HepG2 (cell line): Measurements from ENCODE around the gene ANKRD44. TPM values are rescaled to one million over a fixed set of nuclear protein-coding genes. Genes with fewer than 3 reads are reported as not detected.

ENCODE experiments used
- ATAC-seq: fragments of 200-7000 bp; cut with Tn5 transposase; 3 replicates; pipeline ENCODE4 v1.9.1; 2020; ENCODE audit warnings: mild to moderate bottlenecking, moderate library complexity
- BruUV-seq: library from RNA; stranded (reverse); fragments of 400-500 nt; replicated peaks from 2 replicates; lab custom pipeline; 2021; lab: Mats Ljungman, UMichigan
- CTCF ChIA-PET: fragments of 300-600 bp; formaldehyde crosslinking; extraction: SDS; loops from one replicate; lab custom pipeline; 2021; ENCODE audit warnings: low total read pairs, inconsistent platforms, low intra/inter-chr PET ratio; lab: Yijun Ruan, JAX
- POLR2A ChIA-PET: fragments of 350-600 bp; sonication (Branson Sonifier 250); formaldehyde crosslinking; loops from one replicate; lab custom pipeline; 2020; ENCODE audit warnings: antibody characterized with exemption, inconsistent platforms; lab: Yijun Ruan, JAX
- DNase-seq: peaks from one replicate; pipeline ENCODE4 v3.0.0-alpha.2; 2015; ENCODE audit warnings: low spot score
- FAIRE-seq: peaks from 3 replicates; lab custom pipeline; 2011; peaks lifted over from hg19 to GRCh38; lab: Jason Lieb, UNC
- H2AFZ ChIP-seq: one replicate; pipeline ENCODE4 v1.6.1; 2011; ENCODE audit warnings: low read length, inconsistent platforms
- H3K27ac ChIP-seq: fragments of 300-600 bp; 3 replicates; pipeline ENCODE4 v1.8.0; 2011; ENCODE audit warnings: mixed run types, mild to moderate bottlenecking, mixed read lengths, low read length, inconsistent platforms; ENCODE audit not compliant: insufficient read depth; ENCODE audit errors: extremely low read length
- H3K27me3 ChIP-seq, 2 experiments: fragments of 200-600 bp in 1 of 2; 2 replicates in 1 of 2; 3 replicates in 1 of 2; pipeline versions ENCODE4 v1.6.0 to v1.8.0; 2011; ENCODE audit warnings: low read length in 2 of 2, mild to moderate bottlenecking in 2 of 2, moderate library complexity in 2 of 2, inconsistent platforms in 1 of 2; ENCODE audit not compliant: insufficient read depth in 2 of 2, control insufficient read depth in 1 of 2
- H3K36me3 ChIP-seq, 2 experiments: fragments of 200-600 bp in 1 of 2; replicated peaks in 1 of 2; 2 replicates in 1 of 2; 3 replicates in 1 of 2; pipeline versions ENCODE4 v1.5.1 to v1.8.0; 2011; ENCODE audit warnings: low read length in 2 of 2, inconsistent platforms in 1 of 2; ENCODE audit not compliant: insufficient read depth in 2 of 2, control insufficient read depth in 1 of 2
- H3K4me1 ChIP-seq: 2 replicates; pipeline ENCODE4 v1.5.1; 2012; ENCODE audit warnings: low read length, inconsistent platforms; ENCODE audit not compliant: insufficient read depth
- H3K4me2 ChIP-seq: 2 replicates; pipeline ENCODE4 v1.6.0; 2011; ENCODE audit warnings: low read depth, low read length, inconsistent platforms
- H3K4me3 ChIP-seq, 3 experiments: fragments of 200-600 bp in 1 of 3; sonication (generic), shearing (Covaris generic) in 1 of 3; replicated peaks in 1 of 3; 2 replicates each; pipeline ENCODE4 v1.5.1; 2011 to 2016; ENCODE audit warnings: low read length in 3 of 3, inconsistent platforms in 2 of 3, low read depth in 2 of 3, mild to moderate bottlenecking in 2 of 3, control low read depth in 1 of 3, mixed read lengths in 1 of 3; ENCODE audit not compliant: insufficient read depth in 1 of 3
- H3K79me2 ChIP-seq: one replicate; pipeline ENCODE4 v1.6.1; 2011; ENCODE audit warnings: low read length, inconsistent platforms; ENCODE audit not compliant: insufficient read depth
- H3K9ac ChIP-seq: 2 replicates; pipeline ENCODE4 v1.6.0; 2011; ENCODE audit warnings: mild to moderate bottlenecking, low read depth, low read length, inconsistent platforms; ENCODE audit not compliant: insufficient read depth
- H3K9me3 ChIP-seq: 2 replicates; pipeline ENCODE4 v1.5.1; 2012; ENCODE audit warnings: mild to moderate bottlenecking, low read length
- H4K20me1 ChIP-seq: 2 replicates; pipeline ENCODE4 v1.6.0; 2011; ENCODE audit warnings: inconsistent platforms, mild to moderate bottlenecking, low read length, moderate library complexity; ENCODE audit not compliant: insufficient read depth
- CENPBD1 ChIP-seq: sonication (generic); formaldehyde crosslinking; IDR thresholded peaks from 2 replicates; pipeline ENCODE4 v1.8.0; 2022; ENCODE audit warnings: missing genetic modification reagents, low read depth, mild to moderate bottlenecking, borderline replicate concordance
- KLF6 ChIP-seq: IDR thresholded peaks from 2 replicates; pipeline ENCODE4 v1.8.0; 2016; ENCODE audit warnings: missing biosample characterization, missing genetic modification reagents
- SIN3B ChIP-seq: fragments of 150-350 bp; IDR thresholded peaks from 2 replicates; pipeline ENCODE4 v1.6.1; 2014; ENCODE audit warnings: low read length
- TRAFD1 ChIP-seq: sonication (generic); formaldehyde crosslinking; IDR thresholded peaks from 2 replicates; pipeline ENCODE4 v1.5.1; 2020; ENCODE audit warnings: missing genetic modification reagents, mild to moderate bottlenecking, borderline replicate concordance
- ZFP36L1 ChIP-seq: sonication (generic); formaldehyde crosslinking; IDR thresholded peaks from 2 replicates; pipeline ENCODE4 v1.8.0; 2022; ENCODE audit warnings: mild to moderate bottlenecking, missing genetic modification reagents, moderate library complexity
- ZNF234 ChIP-seq: sonication (generic); formaldehyde crosslinking; conservative IDR thresholded peaks from 2 replicates; pipeline ENCODE4 v1.5.1; 2020; ENCODE audit warnings: mild to moderate bottlenecking, missing genetic modification reagents
- ZNF296 ChIP-seq: sonication (generic); formaldehyde crosslinking; conservative IDR thresholded peaks from 2 replicates; pipeline ENCODE4 v1.5.0; 2020; ENCODE audit warnings: mild to moderate bottlenecking, missing genetic modification reagents
- ZNF318 ChIP-seq: sonication (generic); formaldehyde crosslinking; IDR thresholded peaks from 2 replicates; pipeline ENCODE4 v1.4.0; 2020; ENCODE audit warnings: mild to moderate bottlenecking, missing genetic modification reagents
- ZNF644 ChIP-seq: IDR thresholded peaks from 2 replicates; pipeline ENCODE4 v1.6.1; 2016; ENCODE audit warnings: low read depth
- ZNF850 ChIP-seq: sonication (generic); formaldehyde crosslinking; conservative IDR thresholded peaks from 2 replicates; pipeline ENCODE4 v1.9.0; 2021; ENCODE audit warnings: mild to moderate bottlenecking, missing genetic modification reagents
- WGBS: methylation state at CpG from one replicate; pipeline ENCODE4 v1.1.6; 2017; ENCODE audit warnings: low lambda C conversion rate; 5-methylcytosine and 5-hydroxymethylcytosine counted together
- in situ Hi-C: cut with HindIII; loops from 2 replicates; pipeline ENCODE4 v1.10.0; 2017; ENCODE audit warnings: low pct_unique_long_range_greater_than_20kb; ENCODE audit not compliant: extremely low pct_ligation_motif_present
- intact Hi-C: fragments of 100-400 bp; cut with micrococcal nuclease; formaldehyde crosslinking; loops from one replicate; pipeline ENCODE4 v1.10.0; 2022; ENCODE audit not compliant: unreplicated experiment
- polyA plus RNA-seq, 8 experiments: library from polyadenylated mRNA; depleted of rRNA in 3 of 8; stranded (reverse) in 7 of 8; unstranded in 1 of 8; fragments of >200 nt; fragmentation: Illumina TruSeq in 4 of 8; extraction: Trizol in 4 of 8; gene quantifications; 2 replicates each; pipeline versions ENCODE4 v1.2.1 to v1.2.3, GENCODE V29; 2011 to 2016; ENCODE audit warnings: low read depth in 4 of 8, missing spikeins in 1 of 8, mixed read lengths in 1 of 8; ENCODE audit not compliant: insufficient read depth in 1 of 8
- total RNA-seq, 5 experiments: library from RNA; depleted of rRNA; stranded (reverse); fragments of >200 nt; fragmentation: Illumina TruSeq; extraction: Trizol; gene quantifications; 2 replicates each; pipeline ENCODE4 v1.2.3, GENCODE V29; 2016; ENCODE audit warnings: low read depth in 1 of 5
- TF ChIP-seq, protein P1 (sequence below): sonication (generic); formaldehyde crosslinking; IDR thresholded peaks from 2 replicates; pipeline ENCODE4 v1.5.0; 2020; ENCODE audit warnings: missing genetic modification reagents
- TF ChIP-seq, protein P2 (sequence below): sonication (generic); formaldehyde crosslinking; IDR thresholded peaks from 2 replicates; pipeline ENCODE4 v1.5.0; 2020; ENCODE audit warnings: mild to moderate bottlenecking, missing genetic modification reagents, moderate library complexity

The ANKRD44 gene
- total and polyA plus RNA-seq, 2 of the 13 experiments (the other 11 are each of a cell fraction or from before 2014, with no cell fraction given), result 0.04 to 0.11 TPM

GRCh38 chr2:196980001-196980400, 330.6 kb downstream of the ANKRD44 start:
- no TSS peak for BruUV-seq
- Histone ChIP-seq H3K27ac (no peak overlapping the region), H3K36me3 (no peaks in the 10 kb centered on the region), H2AFZ (no peak overlapping the region), H3K27me3 (no peaks in the 10 kb centered on the region), H3K9me3 (no peaks in the 10 kb centered on the region), H3K4me3 (no peak overlapping the region), H4K20me1 (no peaks in the 10 kb centered on the region), H3K79me2 (no peaks in the 10 kb centered on the region), H3K9ac (no peak overlapping the region), H3K4me2 (no peak overlapping the region), H3K4me1 (no peaks in the 10 kb centered on the region)
- CTCF ChIA-PET, result no interaction called here
- no peak for DNase-seq
- in situ Hi-C loops (no loop called here), intact Hi-C loops (no loop called here)
- 2% methylated on average over 1 of the region's 1 CpG for WGBS
- FAIRE-seq, result no peak
- POLR2A ChIA-PET, result no interaction called here
- ATAC-seq, result no peak
- TF ChIP-seq ZFP36L1 (no peak), ZNF318 (no peak), TRAFD1 (no peak), SIN3B (no peak), CENPBD1 (CRISPR knock-in tag) (no peak), KLF6 (no peak), ZNF234 (CRISPR knock-in tag) (no peak), ZNF644 (no peak), ZNF850 (CRISPR knock-in tag) (no peak), ZNF296 (no peak)
- TF ChIP-seq, protein P1, sequence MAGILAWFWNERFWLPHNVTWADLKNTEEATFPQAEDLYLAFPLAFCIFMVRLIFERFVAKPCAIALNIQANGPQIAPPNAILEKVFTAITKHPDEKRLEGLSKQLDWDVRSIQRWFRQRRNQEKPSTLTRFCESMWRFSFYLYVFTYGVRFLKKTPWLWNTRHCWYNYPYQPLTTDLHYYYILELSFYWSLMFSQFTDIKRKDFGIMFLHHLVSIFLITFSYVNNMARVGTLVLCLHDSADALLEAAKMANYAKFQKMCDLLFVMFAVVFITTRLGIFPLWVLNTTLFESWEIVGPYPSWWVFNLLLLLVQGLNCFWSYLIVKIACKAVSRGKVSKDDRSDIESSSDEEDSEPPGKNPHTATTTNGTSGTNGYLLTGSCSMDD (CRISPR knock-in tag), result no peak
- TF ChIP-seq, protein P2, sequence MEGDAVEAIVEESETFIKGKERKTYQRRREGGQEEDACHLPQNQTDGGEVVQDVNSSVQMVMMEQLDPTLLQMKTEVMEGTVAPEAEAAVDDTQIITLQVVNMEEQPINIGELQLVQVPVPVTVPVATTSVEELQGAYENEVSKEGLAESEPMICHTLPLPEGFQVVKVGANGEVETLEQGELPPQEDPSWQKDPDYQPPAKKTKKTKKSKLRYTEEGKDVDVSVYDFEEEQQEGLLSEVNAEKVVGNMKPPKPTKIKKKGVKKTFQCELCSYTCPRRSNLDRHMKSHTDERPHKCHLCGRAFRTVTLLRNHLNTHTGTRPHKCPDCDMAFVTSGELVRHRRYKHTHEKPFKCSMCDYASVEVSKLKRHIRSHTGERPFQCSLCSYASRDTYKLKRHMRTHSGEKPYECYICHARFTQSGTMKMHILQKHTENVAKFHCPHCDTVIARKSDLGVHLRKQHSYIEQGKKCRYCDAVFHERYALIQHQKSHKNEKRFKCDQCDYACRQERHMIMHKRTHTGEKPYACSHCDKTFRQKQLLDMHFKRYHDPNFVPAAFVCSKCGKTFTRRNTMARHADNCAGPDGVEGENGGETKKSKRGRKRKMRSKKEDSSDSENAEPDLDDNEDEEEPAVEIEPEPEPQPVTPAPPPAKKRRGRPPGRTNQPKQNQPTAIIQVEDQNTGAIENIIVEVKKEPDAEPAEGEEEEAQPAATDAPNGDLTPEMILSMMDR (CRISPR knock-in tag), result no peak
